Measurements from ENCODE around the gene PPFIA1. TPM values are rescaled to one million over a fixed set of nuclear protein-coding genes. Genes with fewer than 3 reads are reported as not detected.

PPFIA1 gene
- polyA plus RNA-seq, 6 donors from 2014 or later: 5.9 to 16.1 (median 11.6) TPM

- H3K9me3 Mint-ChIP-seq: no peaks in the 10 kb centered on the region
- no peak overlapping the region for H3K4me3 Mint-ChIP-seq
- DNase-seq (no peak), ATAC-seq (ENCODE audit: low read depth in 2 of 2) (no peak)
- H3K4me1 Mint-ChIP-seq: peaks cover 0 to 8% (median 3%) of the 10 kb centered on the region in 3 donors
- H3K36me3 Mint-ChIP-seq: no peaks in the 10 kb centered on the region
- no peak overlapping the region for H3K27ac Mint-ChIP-seq
- peaks cover 22 to 77% (median 67%) of the 10 kb centered on the region in 3 donors for H3K27me3 Mint-ChIP-seq
These were observed 159.4 kb downstream of the PPFIA1 start for GRCh38 chr11:70429724-70430521.

- no peaks in the 10 kb centered on the region for H3K36me3 Mint-ChIP-seq
- ATAC-seq (ENCODE audit: low read depth in 2 of 2): no peak
- H3K27me3 Mint-ChIP-seq: peaks cover 19 to 77% (median 59%) of the 10 kb centered on the region in 3 donors
- DNase-seq: no peak
- H3K9me3 Mint-ChIP-seq: no peaks in the 10 kb centered on the region
- no peak overlapping the region for H3K4me3 Mint-ChIP-seq
- H3K27ac Mint-ChIP-seq: no peak overlapping the region
- peaks cover 0 to 9% (median 3%) of the 10 kb centered on the region in 3 donors for H3K4me1 Mint-ChIP-seq
These were observed 160.4 kb downstream of the PPFIA1 start for GRCh38 chr11:70430671-70431574.

- H3K4me1 Mint-ChIP-seq: peaks cover under 1 to 15% (median 5%) of the 10 kb centered on the region in 3 donors
- no peak for ATAC-seq (ENCODE audit: low read depth in 2 of 2)
- H3K27me3 Mint-ChIP-seq: peaks cover 19 to 78% (median 59%) of the 10 kb centered on the region in 3 donors
- H3K9me3 Mint-ChIP-seq: no peaks in the 10 kb centered on the region
- peak overlapping the region in 1 of 6 donors; percentile 69 for H3K27ac Mint-ChIP-seq
- no peak for DNase-seq
- no peaks in the 10 kb centered on the region for H3K36me3 Mint-ChIP-seq
- H3K4me3 Mint-ChIP-seq: no peak overlapping the region
These were observed 161.1 kb downstream of the PPFIA1 start for GRCh38 chr11:70431611-70432010.

- H3K36me3 Mint-ChIP-seq: no peaks in the 10 kb centered on the region
- no peak overlapping the region for H3K27ac Mint-ChIP-seq
- H3K27me3 Mint-ChIP-seq: peaks cover 19 to 78% (median 59%) of the 10 kb centered on the region in 3 donors
- no peak for ATAC-seq (ENCODE audit: low read depth in 2 of 2)
- DNase-seq: no peak
- H3K4me1 Mint-ChIP-seq: peaks cover 5 to 20% (median 9%) of the 10 kb centered on the region in 3 donors
- H3K9me3 Mint-ChIP-seq: no peaks in the 10 kb centered on the region
- H3K4me3 Mint-ChIP-seq: no peak overlapping the region
These were observed 161.6 kb downstream of the PPFIA1 start for GRCh38 chr11:70432065-70432464.

GRCh38 chr11:70432580-70432979 lies 162.1 kb downstream of the PPFIA1 start:
- ATAC-seq (ENCODE audit: low read depth in 2 of 2) (no peak), DNase-seq (no peak)
- peak overlapping the region in 1 of 6 donors; percentile 26 for H3K27ac Mint-ChIP-seq
- H3K4me1 Mint-ChIP-seq: peaks cover 10 to 25% (median 15%) of the 10 kb centered on the region in 3 donors
- peaks cover 0 to 2% (median 0%) of the 10 kb centered on the region in 7 donors for H3K9me3 Mint-ChIP-seq
- no peak overlapping the region for H3K4me3 Mint-ChIP-seq
- H3K36me3 Mint-ChIP-seq: no peaks in the 10 kb centered on the region
- H3K27me3 Mint-ChIP-seq: peaks cover 19 to 80% (median 59%) of the 10 kb centered on the region in 3 donors

GRCh38 chr11:70433038-70433437 lies 162.5 kb downstream of the PPFIA1 start:
- Mint-ChIP-seq H3K4me1 (peaks cover 15 to 30% (median 19%) of the 10 kb centered on the region in 3 donors), H3K4me3 (no peak overlapping the region), H3K27me3 (peaks cover 19 to 84% (median 62%) of the 10 kb centered on the region in 3 donors), H3K9me3 (peaks cover 0 to 5% (median 2%) of the 10 kb centered on the region in 7 donors), H3K27ac (no peak overlapping the region), H3K36me3 (peaks cover 0 to 3% of the 10 kb centered on the region in 2 donors)
- DNase-seq (no peak), ATAC-seq (ENCODE audit: low read depth in 2 of 2) (no peak)

- peaks cover 2 to 9% (median 4%) of the 10 kb centered on the region in 7 donors for H3K9me3 Mint-ChIP-seq
These were observed 163.0 kb downstream of the PPFIA1 start for GRCh38 chr11:70433526-70433925.

More at GRCh38 chr11:70433526-70433925, 163.0 kb downstream of the PPFIA1 start:
- ATAC-seq (ENCODE audit: low read depth in 2 of 2): no peak
- Mint-ChIP-seq H3K27me3 (peaks cover 16 to 84% (median 62%) of the 10 kb centered on the region in 3 donors), H3K27ac (no peak overlapping the region), H3K4me3 (peak overlapping the region in 1 of 8 donors; percentile 18), H3K4me1 (peaks cover 19 to 35% (median 22%) of the 10 kb centered on the region in 3 donors), H3K36me3 (peaks cover 0 to 7% of the 10 kb centered on the region in 2 donors)
- no peak for DNase-seq

Other genes starting within 250 kb of the PPFIA1 start
- not detected for gene ANO1, start 192.4 kb upstream of the PPFIA1 start, polyA plus RNA-seq (ENCODE audit: low read depth in 6 of 6)
- gene FADD, start 67.4 kb upstream of the PPFIA1 start, polyA plus RNA-seq (ENCODE audit: low read depth in 6 of 6): 10 to 100 TPM in 3 of 6 donors, 1 to 10 TPM in 3; 7.4 to 15.6 (median 10.2) TPM
- gene CTTN, start 127.8 kb downstream of the PPFIA1 start, polyA plus RNA-seq (ENCODE audit: low read depth in 6 of 6): 1 to 10 TPM in 2 of 6 donors, under 1 TPM in 2, not detected in 2; 0.13 to 1.1 (median 0.81) TPM

Data from naive B cell (primary cell).